ENCODE measurements around the gene C2CD4C. TPM values are rescaled to one million over a fixed set of nuclear protein-coding genes. Genes with fewer than 3 reads are reported as not detected.
"Not testable (repeated sequence)": the region's sequence is repeated elsewhere in the genome, so short reads cannot be mapped to it uniquely, and the experiment has no call there.

Gene C2CD4C
- total RNA-seq, 1 experiment from 2014 or later = 0.29 TPM

GRCh38 chr19:359653-359925 is 49.4 kb downstream of the C2CD4C start:
- CTCF ChIA-PET = no interaction called here
- H4K20me1 ChIP-seq (ENCODE audit: low read length) = no peaks in the 10 kb centered on the region
- no peaks in the 10 kb centered on the region for H3K4me1 ChIP-seq (ENCODE audit: insufficient read depth, low read length)
- H3K9ac ChIP-seq (ENCODE audit: low read length) = no peak overlapping the region
- TF ChIP-seq EZH2 (IDR thresholded peaks at IDR 0.05; ENCODE audit: low read length, unreplicated experiment) (no peak), EZH2phosphoT487 (IDR thresholded peaks at IDR 0.05; ENCODE audit: borderline replicate concordance, low read length) (no peak), CTCF (conservative IDR thresholded peaks at IDR 0.05; ENCODE audit: low read depth, low read length) (no peak)
- H3K4me3 ChIP-seq (ENCODE audit: low read length) = no peak overlapping the region
- no peak overlapping the region for H3K4me2 ChIP-seq (ENCODE audit: low read length)
- DNase-seq = no peak
- no peak for ATAC-seq
- BruUV-seq (replicated peaks) = no TSS peak
- POLR2A ChIA-PET (ENCODE audit: unreplicated experiment) = no interaction called here
- no peak overlapping the region for H2AFZ ChIP-seq (ENCODE audit: low read length)
- no peaks in the 10 kb centered on the region for H3K27me3 ChIP-seq (ENCODE audit: low read length)
- H3K36me3 ChIP-seq (ENCODE audit: low read depth, low read length) = no peaks in the 10 kb centered on the region
- no peak overlapping the region for H3K27ac ChIP-seq (ENCODE audit: low read length)
- intact Hi-C loops (cut with micrococcal nuclease) = no loop called here
- H3K9me2 ChIP-seq (replicated peaks; ENCODE audit: low read length) = no peaks in the 10 kb centered on the region
- H3F3A ChIP-seq (ENCODE audit: low read length, unreplicated experiment) = no peaks in the 10 kb centered on the region
- H3K9me3 ChIP-seq (ENCODE audit: low read length) = no peaks in the 10 kb centered on the region
- no peaks in the 10 kb centered on the region for H3K79me2 ChIP-seq (ENCODE audit: low read length)

- H3K4me2 ChIP-seq (ENCODE audit: low read length); POLR2A ChIA-PET (ENCODE audit: unreplicated experiment); H3K27ac ChIP-seq (ENCODE audit: low read length); H3K9me3 ChIP-seq (ENCODE audit: low read length); H2AFZ ChIP-seq (ENCODE audit: low read length); H3K9me2 ChIP-seq (replicated peaks; ENCODE audit: low read length); H3K4me1 ChIP-seq (ENCODE audit: insufficient read depth, low read length); H3K9ac ChIP-seq (ENCODE audit: low read length); H3K36me3 ChIP-seq (ENCODE audit: low read depth, low read length); CTCF ChIA-PET; H3K79me2 ChIP-seq (ENCODE audit: low read length); DNase-seq; BruUV-seq (replicated peaks); intact Hi-C loops (cut with micrococcal nuclease); H3K27me3 ChIP-seq (ENCODE audit: low read length); ATAC-seq; H3K4me3 ChIP-seq (ENCODE audit: low read length); H3F3A ChIP-seq (ENCODE audit: low read length, unreplicated experiment); H4K20me1 ChIP-seq (ENCODE audit: low read length): not testable (repeated sequence)
Measured at GRCh38 chr19:355536-355935, 53.4 kb downstream of the C2CD4C start.

Other genes with a start within 250 kb of the C2CD4C start
- gene PLPP2, start 117.7 kb downstream of the C2CD4C start, total RNA-seq (2014; rRNA removed) = not detected in 2 replicates
- not detected in 2 replicates for gene MIER2, start 64.4 kb downstream of the C2CD4C start, total RNA-seq (2014; rRNA removed)
- gene SHC2, start 51.9 kb upstream of the C2CD4C start, total RNA-seq (2014; rRNA removed) = 0.18 TPM in 1 of 2 replicates, not detected in the other
- 0.11 and 0.17 TPM in 2 replicates for gene MADCAM1, start 87.3 kb upstream of the C2CD4C start, total RNA-seq (2014; rRNA removed)
- gene TPGS1, start 98.3 kb upstream of the C2CD4C start, total RNA-seq (2014; rRNA removed) = 28.5 and 44.0 TPM in 2 replicates
- 119 and 152 TPM in 2 replicates for gene CDC34, start 122.6 kb upstream of the C2CD4C start, total RNA-seq (2014; rRNA removed)
- 0.35 TPM in 1 of 2 replicates, not detected in the other for gene GZMM, start 134.9 kb upstream of the C2CD4C start, total RNA-seq (2014; rRNA removed)
- 458 and 514 TPM in 2 replicates for gene BSG, start 163.4 kb upstream of the C2CD4C start, total RNA-seq (2014; rRNA removed)
- 0.04 and 0.46 TPM in 2 replicates for gene HCN2, start 180.7 kb upstream of the C2CD4C start, total RNA-seq (2014; rRNA removed)
- 60.5 and 80.6 TPM in 2 replicates for gene POLRMT, start 224.4 kb upstream of the C2CD4C start, total RNA-seq (2014; rRNA removed)
- 0.81 and 1.3 TPM in 2 replicates for gene FGF22, start 230.7 kb upstream of the C2CD4C start, total RNA-seq (2014; rRNA removed)